ENCODE measurements around the gene ALG2.

DNA sequence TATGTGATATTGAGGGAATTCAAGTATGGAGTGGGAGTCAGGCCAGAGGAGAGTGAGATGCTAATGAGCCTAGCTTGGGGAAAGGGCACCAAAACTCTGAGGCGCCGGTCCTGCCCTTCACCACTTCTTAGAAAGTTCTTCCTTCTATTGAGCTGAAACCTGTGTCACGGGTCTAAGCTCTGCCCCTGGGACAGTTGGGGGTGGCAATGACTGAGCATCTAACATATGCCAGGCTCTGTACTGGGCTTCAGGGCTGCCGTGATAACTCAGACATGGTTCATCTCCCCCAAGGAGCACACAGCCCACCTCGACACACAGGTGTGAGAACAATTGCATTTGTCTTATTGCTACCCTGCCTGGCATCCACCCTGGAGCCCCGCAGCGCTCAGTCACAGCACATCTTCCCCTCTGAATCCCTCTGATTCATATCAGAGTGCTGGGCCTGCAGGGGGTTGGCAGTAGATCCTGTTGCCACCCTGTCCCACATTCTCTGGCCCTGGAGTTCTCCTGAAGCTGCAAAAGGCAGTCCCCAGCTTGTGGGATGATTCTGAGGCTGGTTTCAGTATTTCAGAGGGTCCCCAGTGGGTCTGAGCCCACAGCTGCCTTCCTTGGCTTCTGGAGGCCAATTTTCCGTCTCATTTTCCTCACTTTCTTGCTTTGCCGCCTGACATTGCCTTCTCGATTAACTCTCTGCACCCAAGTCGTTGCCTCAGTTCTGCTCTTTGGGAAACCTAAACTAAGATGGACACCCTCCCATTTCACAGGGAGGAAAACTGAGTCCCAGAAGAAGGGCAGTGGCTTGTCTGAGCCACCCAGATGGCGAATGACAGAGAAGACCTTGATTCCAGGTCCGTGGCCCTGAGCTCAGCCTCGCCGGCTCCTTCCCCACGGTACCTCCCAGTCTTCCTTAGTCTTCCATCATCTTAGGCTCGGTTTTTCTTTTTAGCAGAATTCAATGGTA is 42.5 kb downstream of the ALG2 start:
- TF ChIP-seq, protein P1, sequence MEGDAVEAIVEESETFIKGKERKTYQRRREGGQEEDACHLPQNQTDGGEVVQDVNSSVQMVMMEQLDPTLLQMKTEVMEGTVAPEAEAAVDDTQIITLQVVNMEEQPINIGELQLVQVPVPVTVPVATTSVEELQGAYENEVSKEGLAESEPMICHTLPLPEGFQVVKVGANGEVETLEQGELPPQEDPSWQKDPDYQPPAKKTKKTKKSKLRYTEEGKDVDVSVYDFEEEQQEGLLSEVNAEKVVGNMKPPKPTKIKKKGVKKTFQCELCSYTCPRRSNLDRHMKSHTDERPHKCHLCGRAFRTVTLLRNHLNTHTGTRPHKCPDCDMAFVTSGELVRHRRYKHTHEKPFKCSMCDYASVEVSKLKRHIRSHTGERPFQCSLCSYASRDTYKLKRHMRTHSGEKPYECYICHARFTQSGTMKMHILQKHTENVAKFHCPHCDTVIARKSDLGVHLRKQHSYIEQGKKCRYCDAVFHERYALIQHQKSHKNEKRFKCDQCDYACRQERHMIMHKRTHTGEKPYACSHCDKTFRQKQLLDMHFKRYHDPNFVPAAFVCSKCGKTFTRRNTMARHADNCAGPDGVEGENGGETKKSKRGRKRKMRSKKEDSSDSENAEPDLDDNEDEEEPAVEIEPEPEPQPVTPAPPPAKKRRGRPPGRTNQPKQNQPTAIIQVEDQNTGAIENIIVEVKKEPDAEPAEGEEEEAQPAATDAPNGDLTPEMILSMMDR (IDR thresholded peaks at IDR 0.05; ENCODE audit: insufficient read depth, low read length), result no peak
- TF ChIP-seq GABPA (IDR thresholded peaks at IDR 0.05; ENCODE audit: low read depth) (no peak), POLR2AphosphoS5 (IDR thresholded peaks at IDR 0.05; ENCODE audit: low read depth) (no peak), SPI1 (IDR thresholded peaks at IDR 0.05; ENCODE audit: borderline replicate concordance, low read depth) (no peak)
- TF ChIP-seq, protein P2, sequence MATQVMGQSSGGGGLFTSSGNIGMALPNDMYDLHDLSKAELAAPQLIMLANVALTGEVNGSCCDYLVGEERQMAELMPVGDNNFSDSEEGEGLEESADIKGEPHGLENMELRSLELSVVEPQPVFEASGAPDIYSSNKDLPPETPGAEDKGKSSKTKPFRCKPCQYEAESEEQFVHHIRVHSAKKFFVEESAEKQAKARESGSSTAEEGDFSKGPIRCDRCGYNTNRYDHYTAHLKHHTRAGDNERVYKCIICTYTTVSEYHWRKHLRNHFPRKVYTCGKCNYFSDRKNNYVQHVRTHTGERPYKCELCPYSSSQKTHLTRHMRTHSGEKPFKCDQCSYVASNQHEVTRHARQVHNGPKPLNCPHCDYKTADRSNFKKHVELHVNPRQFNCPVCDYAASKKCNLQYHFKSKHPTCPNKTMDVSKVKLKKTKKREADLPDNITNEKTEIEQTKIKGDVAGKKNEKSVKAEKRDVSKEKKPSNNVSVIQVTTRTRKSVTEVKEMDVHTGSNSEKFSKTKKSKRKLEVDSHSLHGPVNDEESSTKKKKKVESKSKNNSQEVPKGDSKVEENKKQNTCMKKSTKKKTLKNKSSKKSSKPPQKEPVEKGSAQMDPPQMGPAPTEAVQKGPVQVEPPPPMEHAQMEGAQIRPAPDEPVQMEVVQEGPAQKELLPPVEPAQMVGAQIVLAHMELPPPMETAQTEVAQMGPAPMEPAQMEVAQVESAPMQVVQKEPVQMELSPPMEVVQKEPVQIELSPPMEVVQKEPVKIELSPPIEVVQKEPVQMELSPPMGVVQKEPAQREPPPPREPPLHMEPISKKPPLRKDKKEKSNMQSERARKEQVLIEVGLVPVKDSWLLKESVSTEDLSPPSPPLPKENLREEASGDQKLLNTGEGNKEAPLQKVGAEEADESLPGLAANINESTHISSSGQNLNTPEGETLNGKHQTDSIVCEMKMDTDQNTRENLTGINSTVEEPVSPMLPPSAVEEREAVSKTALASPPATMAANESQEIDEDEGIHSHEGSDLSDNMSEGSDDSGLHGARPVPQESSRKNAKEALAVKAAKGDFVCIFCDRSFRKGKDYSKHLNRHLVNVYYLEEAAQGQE (IDR thresholded peaks at IDR 0.05; ENCODE audit: insufficient replicate concordance, low read depth), result no peak

Measured in HL-60 (cell line).